ENCODE results near the gene ZNF576.
"Not testable (repeated sequence)": the region's sequence is repeated elsewhere in the genome, so short reads cannot be mapped to it uniquely, and the experiment has no call there.

ZNF576 gene

GRCh38 chr19:43623889-43624670 is 27.7 kb downstream of the ZNF576 start:
- peaks cover 30% of the 10 kb centered on the region for H3K27me3 ChIP-seq (ENCODE audit: control insufficient read depth, insufficient read depth, low read length)
- no peaks in the 10 kb centered on the region for H3K9me3 ChIP-seq (ENCODE audit: control insufficient read depth, insufficient read depth, low read length)
- peaks cover 11% of the 10 kb centered on the region for H3K4me1 ChIP-seq (ENCODE audit: control insufficient read depth, insufficient read depth, low read length)
- peak overlapping the region; percentile 26 for H3K4me3 ChIP-seq (ENCODE audit: low read depth, low read length)
- H3K9ac ChIP-seq (ENCODE audit: low read depth, low read length), result no peak overlapping the region
- H3K36me3 ChIP-seq (ENCODE audit: control insufficient read depth, insufficient read depth, low read length), result no peaks in the 10 kb centered on the region

- Histone ChIP-seq H3K9ac (ENCODE audit: low read depth, low read length) (no peak overlapping the region), H3K4me1 (ENCODE audit: control insufficient read depth, insufficient read depth, low read length) (peaks cover 11% of the 10 kb centered on the region), H3K27me3 (ENCODE audit: control insufficient read depth, insufficient read depth, low read length) (peaks cover 33% of the 10 kb centered on the region), H3K4me3 (ENCODE audit: low read depth, low read length) (no peak overlapping the region), H3K36me3 (ENCODE audit: control insufficient read depth, insufficient read depth, low read length) (no peaks in the 10 kb centered on the region), H3K9me3 (ENCODE audit: control insufficient read depth, insufficient read depth, low read length) (no peaks in the 10 kb centered on the region)
These were observed 28.5 kb downstream of the ZNF576 start for GRCh38 chr19:43624933-43625332.

GRCh38 chr19:43625918-43626579 is 29.7 kb downstream of the ZNF576 start:
- Histone ChIP-seq H3K4me3 (ENCODE audit: low read depth, low read length) (no peak overlapping the region), H3K9ac (ENCODE audit: low read depth, low read length) (no peak overlapping the region), H3K36me3 (ENCODE audit: control insufficient read depth, insufficient read depth, low read length) (no peaks in the 10 kb centered on the region), H3K4me1 (ENCODE audit: control insufficient read depth, insufficient read depth, low read length) (peaks cover 5% of the 10 kb centered on the region), H3K9me3 (ENCODE audit: control insufficient read depth, insufficient read depth, low read length) (no peaks in the 10 kb centered on the region), H3K27me3 (ENCODE audit: control insufficient read depth, insufficient read depth, low read length) (peaks cover 33% of the 10 kb centered on the region)

GRCh38 chr19:43626838-43627237 is 30.4 kb downstream of the ZNF576 start:
- no peaks in the 10 kb centered on the region for H3K36me3 ChIP-seq (ENCODE audit: control insufficient read depth, insufficient read depth, low read length)

GRCh38 chr19:43628646-43629326 is 32.4 kb downstream of the ZNF576 start:
- Histone ChIP-seq H3K4me3 (ENCODE audit: low read depth, low read length) (no peak overlapping the region), H3K4me1 (ENCODE audit: control insufficient read depth, insufficient read depth, low read length) (peaks cover 5% of the 10 kb centered on the region), H3K9me3 (ENCODE audit: control insufficient read depth, insufficient read depth, low read length) (no peaks in the 10 kb centered on the region), H3K9ac (ENCODE audit: low read depth, low read length) (no peak overlapping the region), H3K27me3 (ENCODE audit: control insufficient read depth, insufficient read depth, low read length) (peaks cover 55% of the 10 kb centered on the region), H3K36me3 (ENCODE audit: control insufficient read depth, insufficient read depth, low read length) (no peaks in the 10 kb centered on the region)

More at GRCh38 chr19:43626838-43627237, 30.4 kb downstream of the ZNF576 start:
- Histone ChIP-seq H3K4me1 (ENCODE audit: control insufficient read depth, insufficient read depth, low read length) (peaks cover 5% of the 10 kb centered on the region), H3K9ac (ENCODE audit: low read depth, low read length) (no peak overlapping the region), H3K9me3 (ENCODE audit: control insufficient read depth, insufficient read depth, low read length) (no peaks in the 10 kb centered on the region), H3K4me3 (ENCODE audit: low read depth, low read length) (peak overlapping the region; percentile 1), H3K27me3 (ENCODE audit: control insufficient read depth, insufficient read depth, low read length) (peaks cover 39% of the 10 kb centered on the region)

- H3K4me1 ChIP-seq (ENCODE audit: control insufficient read depth, insufficient read depth, low read length), result peaks cover 10% of the 10 kb centered on the region
- peaks cover 62% of the 10 kb centered on the region for H3K27me3 ChIP-seq (ENCODE audit: control insufficient read depth, insufficient read depth, low read length)
- no peak overlapping the region for H3K4me3 ChIP-seq (ENCODE audit: low read depth, low read length)
- H3K9ac ChIP-seq (ENCODE audit: low read depth, low read length), result no peak overlapping the region
- no peaks in the 10 kb centered on the region for H3K36me3 ChIP-seq (ENCODE audit: control insufficient read depth, insufficient read depth, low read length)
- no peaks in the 10 kb centered on the region for H3K9me3 ChIP-seq (ENCODE audit: control insufficient read depth, insufficient read depth, low read length)
These were observed 35.1 kb downstream of the ZNF576 start for GRCh38 chr19:43631491-43631890.

GRCh38 chr19:43633520-43633919 is 37.1 kb downstream of the ZNF576 start:
- no peak overlapping the region for H3K9ac ChIP-seq (ENCODE audit: low read depth, low read length)
- peaks cover 10% of the 10 kb centered on the region for H3K4me1 ChIP-seq (ENCODE audit: control insufficient read depth, insufficient read depth, low read length)
- H3K4me3 ChIP-seq (ENCODE audit: low read depth, low read length), result no peak overlapping the region
- H3K9me3 ChIP-seq (ENCODE audit: control insufficient read depth, insufficient read depth, low read length), result no peaks in the 10 kb centered on the region
- no peaks in the 10 kb centered on the region for H3K36me3 ChIP-seq (ENCODE audit: control insufficient read depth, insufficient read depth, low read length)
- H3K27me3 ChIP-seq (ENCODE audit: control insufficient read depth, insufficient read depth, low read length), result peaks cover 64% of the 10 kb centered on the region

- Histone ChIP-seq H3K9ac (ENCODE audit: low read depth, low read length) (no peak overlapping the region), H3K9me3 (ENCODE audit: control insufficient read depth, insufficient read depth, low read length) (no peaks in the 10 kb centered on the region), H3K36me3 (ENCODE audit: control insufficient read depth, insufficient read depth, low read length) (no peaks in the 10 kb centered on the region), H3K4me3 (ENCODE audit: low read depth, low read length) (peak overlapping the region; percentile 16), H3K4me1 (ENCODE audit: control insufficient read depth, insufficient read depth, low read length) (peaks cover 10% of the 10 kb centered on the region), H3K27me3 (ENCODE audit: control insufficient read depth, insufficient read depth, low read length) (peaks cover 64% of the 10 kb centered on the region)
These were observed 37.7 kb downstream of the ZNF576 start for GRCh38 chr19:43634068-43634467.

- Histone ChIP-seq H3K4me1 (ENCODE audit: control insufficient read depth, insufficient read depth, low read length) (peaks cover 10% of the 10 kb centered on the region), H3K4me3 (ENCODE audit: low read depth, low read length) (peak overlapping the region; percentile 66), H3K9ac (ENCODE audit: low read depth, low read length) (peak overlapping the region; percentile 8)
These were observed 38.1 kb downstream of the ZNF576 start for GRCh38 chr19:43634506-43634871.

GRCh38 chr19:43634872-43635560 is 38.6 kb downstream of the ZNF576 start:
- peak overlapping the region; percentile 66 for H3K4me3 ChIP-seq (ENCODE audit: low read depth, low read length)
- peaks cover 65% of the 10 kb centered on the region for H3K27me3 ChIP-seq (ENCODE audit: control insufficient read depth, insufficient read depth, low read length)
- H3K9ac ChIP-seq (ENCODE audit: low read depth, low read length), result peak overlapping the region; percentile 8
- H3K9me3 ChIP-seq (ENCODE audit: control insufficient read depth, insufficient read depth, low read length), result no peaks in the 10 kb centered on the region
- peaks cover 10% of the 10 kb centered on the region for H3K4me1 ChIP-seq (ENCODE audit: control insufficient read depth, insufficient read depth, low read length)
- H3K36me3 ChIP-seq (ENCODE audit: control insufficient read depth, insufficient read depth, low read length), result no peaks in the 10 kb centered on the region

More at GRCh38 chr19:43634506-43634871, 38.1 kb downstream of the ZNF576 start:
- no peaks in the 10 kb centered on the region for H3K9me3 ChIP-seq (ENCODE audit: control insufficient read depth, insufficient read depth, low read length)
- H3K36me3 ChIP-seq (ENCODE audit: control insufficient read depth, insufficient read depth, low read length), result no peaks in the 10 kb centered on the region
- H3K27me3 ChIP-seq (ENCODE audit: control insufficient read depth, insufficient read depth, low read length), result peaks cover 65% of the 10 kb centered on the region

- not testable (repeated sequence) for H3K9me3 ChIP-seq (ENCODE audit: control insufficient read depth, insufficient read depth, low read length); H3K4me1 ChIP-seq (ENCODE audit: control insufficient read depth, insufficient read depth, low read length); H3K36me3 ChIP-seq (ENCODE audit: control insufficient read depth, insufficient read depth, low read length); H3K9ac ChIP-seq (ENCODE audit: low read depth, low read length)
- Histone ChIP-seq H3K4me3 (ENCODE audit: low read depth, low read length) (peak overlapping the region; percentile 66), H3K27me3 (ENCODE audit: control insufficient read depth, insufficient read depth, low read length) (peaks cover 70% of the 10 kb centered on the region)
These were observed 39.2 kb downstream of the ZNF576 start for GRCh38 chr19:43635561-43635940.
